NCI-H345 treated with DMSO at 0.1 percent for 48 hours (cell line): Measurements from ENCODE around the gene TCTN1.

Source experiments
- DNase-seq: peaks from one replicate; lab custom pipeline; 2025; ENCODE audit not compliant: unreplicated experiment; lab: John Stamatoyannopoulos, UW

TCTN1 gene

DNA sequence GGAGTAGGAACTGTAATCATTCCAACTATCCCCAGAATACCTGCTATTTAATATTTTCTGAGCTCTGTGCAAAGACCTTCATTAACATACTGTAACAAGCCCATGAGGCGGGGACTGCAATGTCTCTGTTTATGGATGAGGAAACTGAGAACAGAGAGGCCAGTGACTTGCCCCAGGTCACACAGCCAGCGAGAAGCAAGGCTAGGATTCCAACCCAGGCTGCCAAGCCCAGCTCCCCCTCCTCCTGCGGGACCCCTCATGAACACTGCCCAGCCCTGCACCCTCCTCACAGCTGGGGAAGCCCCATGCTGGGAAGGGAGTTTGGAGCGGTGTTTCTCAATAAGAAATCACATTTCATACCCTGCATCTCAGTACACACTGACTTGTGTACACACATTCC is 64.1 kb downstream of the TCTN1 start:
- DNase-seq: no peak

DNA sequence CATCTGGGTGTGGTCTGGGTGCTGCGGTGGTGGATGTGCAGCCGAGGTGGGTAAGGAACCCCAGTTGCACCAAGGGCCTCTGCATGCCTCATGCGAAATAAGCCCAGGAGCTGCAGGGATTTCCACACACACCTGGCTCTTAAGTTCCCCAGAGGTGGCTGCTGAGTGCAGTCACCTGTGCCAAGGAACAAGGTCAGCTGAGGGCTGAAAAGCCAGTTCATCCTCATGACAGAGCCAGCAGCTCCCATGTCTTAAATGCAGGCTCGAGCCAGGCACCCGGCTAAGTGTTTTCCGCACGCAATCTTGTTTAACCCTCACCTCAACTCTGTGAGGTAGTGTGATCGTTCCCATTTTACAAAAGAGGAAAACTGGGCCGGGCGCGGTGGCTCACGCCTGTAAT is 65.3 kb downstream of the TCTN1 start:
- DNase-seq: no peak

DNA sequence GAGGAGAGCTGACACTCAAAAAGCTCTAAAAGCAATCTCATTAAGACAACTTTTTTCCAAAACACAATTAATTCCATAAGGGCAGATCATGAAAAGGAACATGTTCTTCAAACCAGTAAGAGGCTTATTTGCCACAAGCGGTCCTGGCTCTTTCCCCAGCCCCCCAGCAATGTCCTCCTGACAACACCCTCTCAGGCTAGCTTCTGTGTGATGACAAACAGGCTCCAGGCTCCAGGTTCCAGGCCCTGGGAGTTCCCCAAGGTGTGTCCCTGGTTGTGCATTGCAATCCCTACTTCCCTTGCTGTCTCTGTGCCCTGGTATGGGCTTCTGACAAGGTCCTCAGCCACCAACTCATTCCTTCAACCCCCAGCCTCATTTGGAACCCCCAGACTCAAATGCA is 66.1 kb downstream of the TCTN1 start:
- DNase-seq: no peak

DNA sequence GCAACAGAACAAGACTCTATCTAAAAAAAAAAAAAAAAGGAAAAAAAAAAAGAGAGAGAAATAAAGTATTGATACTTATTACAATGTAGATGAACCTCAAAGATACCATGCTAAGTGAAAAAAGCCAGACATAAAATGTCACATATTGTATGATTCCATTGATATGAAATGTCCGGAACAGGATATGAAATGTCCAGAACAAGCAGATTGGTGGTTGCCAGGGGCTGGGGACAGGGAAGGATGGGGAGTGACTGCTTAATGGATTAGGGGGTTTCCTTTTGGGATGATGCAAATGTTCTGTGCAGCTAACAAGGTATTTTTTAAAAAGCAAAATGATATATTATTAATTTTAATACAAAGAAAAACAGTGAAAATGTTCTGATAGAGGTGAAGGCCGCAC is 70.0 kb downstream of the TCTN1 start:
- no peak for DNase-seq

DNA sequence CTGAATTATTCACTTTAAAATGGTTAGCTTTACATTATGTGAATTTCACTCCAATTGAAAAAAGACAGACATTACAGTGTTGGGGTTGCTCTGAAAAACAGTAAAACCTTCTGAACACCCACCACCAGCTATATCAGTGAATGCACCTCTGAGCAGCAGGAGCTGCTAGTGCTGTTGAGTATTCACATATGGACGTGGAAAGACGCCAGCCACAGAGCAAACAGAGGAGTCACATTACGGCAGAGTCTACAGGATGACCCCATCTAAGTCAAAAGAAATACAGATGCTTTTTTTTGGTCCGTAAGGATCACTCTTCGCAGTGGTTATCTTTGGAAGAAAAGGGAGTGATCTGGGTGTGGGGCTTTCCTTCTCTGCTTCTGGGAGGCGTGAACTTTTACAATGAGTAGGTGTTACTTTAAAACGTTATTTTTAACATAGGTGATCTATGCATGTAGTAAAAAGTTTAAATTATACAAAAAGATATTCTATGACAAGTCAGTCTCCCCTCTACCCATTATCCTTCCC is 70.4 kb downstream of the TCTN1 start:
- DNase-seq: no peak

DNA sequence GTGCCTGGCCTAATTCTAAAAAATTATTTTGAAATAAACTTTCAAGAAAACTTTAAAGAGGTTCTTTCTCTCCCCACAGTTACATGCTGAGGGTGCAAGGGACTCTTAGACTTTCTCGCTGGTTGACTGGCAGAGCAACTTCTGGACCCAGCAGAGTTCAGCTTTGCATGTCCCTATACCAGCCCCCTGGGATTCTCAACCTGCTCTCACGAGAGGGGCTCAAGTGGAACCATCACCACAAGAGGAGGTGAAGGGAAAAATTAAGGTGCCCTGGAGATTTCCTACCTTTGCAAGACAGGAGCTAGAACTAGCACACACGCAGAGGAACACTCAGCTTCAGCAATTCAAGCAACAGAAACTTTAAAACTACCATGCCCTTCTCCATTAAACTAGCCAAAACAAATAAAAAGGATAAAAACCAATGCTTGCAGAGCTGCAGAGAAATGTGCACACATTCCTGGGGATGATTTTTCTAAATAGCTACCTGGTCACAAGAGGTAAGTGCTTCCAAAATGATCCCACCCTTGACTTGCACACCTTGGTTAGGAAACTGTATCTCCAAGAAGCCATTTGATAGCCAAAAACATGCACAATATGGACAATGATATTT is 72.5 kb downstream of the TCTN1 start:
- DNase-seq: no peak

DNA sequence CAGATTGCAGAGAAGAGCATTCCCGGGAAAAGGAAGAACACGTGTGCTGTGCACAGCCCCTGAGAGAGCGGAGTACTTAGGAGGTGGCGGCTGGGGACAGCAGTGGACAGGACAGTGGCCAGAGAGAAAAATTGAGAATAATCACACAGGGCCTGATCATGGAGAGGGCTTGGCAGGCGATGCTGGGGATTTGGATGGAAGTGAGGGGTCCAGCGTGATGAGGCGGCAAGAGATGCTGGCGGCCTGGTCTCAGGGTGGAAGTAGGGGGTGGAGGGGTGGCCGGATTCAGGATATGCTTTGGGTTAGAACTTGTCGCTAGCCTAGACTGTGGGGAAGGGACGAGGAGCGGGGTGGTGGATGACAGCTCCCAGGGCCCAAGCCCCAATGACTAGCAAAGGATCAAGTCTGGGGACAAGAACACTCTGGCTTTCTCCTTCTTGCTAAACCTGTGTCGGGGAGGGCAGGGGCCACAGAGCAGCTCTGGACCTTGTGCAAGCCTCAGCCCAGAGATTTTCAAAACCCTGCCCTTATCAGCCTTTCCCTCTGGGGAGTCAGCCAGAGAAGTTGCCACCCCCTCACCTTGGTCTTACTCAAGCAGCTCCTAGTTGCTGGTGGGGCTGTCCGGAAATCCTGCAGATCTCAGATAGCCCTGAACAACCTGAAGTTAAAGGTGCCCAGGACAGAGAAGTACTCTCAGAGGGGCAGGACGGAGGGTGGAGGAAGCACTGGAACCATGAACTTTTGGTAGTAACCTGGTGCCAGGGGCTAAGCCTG is 73.7 kb downstream of the TCTN1 start:
- no peak for DNase-seq

DNA sequence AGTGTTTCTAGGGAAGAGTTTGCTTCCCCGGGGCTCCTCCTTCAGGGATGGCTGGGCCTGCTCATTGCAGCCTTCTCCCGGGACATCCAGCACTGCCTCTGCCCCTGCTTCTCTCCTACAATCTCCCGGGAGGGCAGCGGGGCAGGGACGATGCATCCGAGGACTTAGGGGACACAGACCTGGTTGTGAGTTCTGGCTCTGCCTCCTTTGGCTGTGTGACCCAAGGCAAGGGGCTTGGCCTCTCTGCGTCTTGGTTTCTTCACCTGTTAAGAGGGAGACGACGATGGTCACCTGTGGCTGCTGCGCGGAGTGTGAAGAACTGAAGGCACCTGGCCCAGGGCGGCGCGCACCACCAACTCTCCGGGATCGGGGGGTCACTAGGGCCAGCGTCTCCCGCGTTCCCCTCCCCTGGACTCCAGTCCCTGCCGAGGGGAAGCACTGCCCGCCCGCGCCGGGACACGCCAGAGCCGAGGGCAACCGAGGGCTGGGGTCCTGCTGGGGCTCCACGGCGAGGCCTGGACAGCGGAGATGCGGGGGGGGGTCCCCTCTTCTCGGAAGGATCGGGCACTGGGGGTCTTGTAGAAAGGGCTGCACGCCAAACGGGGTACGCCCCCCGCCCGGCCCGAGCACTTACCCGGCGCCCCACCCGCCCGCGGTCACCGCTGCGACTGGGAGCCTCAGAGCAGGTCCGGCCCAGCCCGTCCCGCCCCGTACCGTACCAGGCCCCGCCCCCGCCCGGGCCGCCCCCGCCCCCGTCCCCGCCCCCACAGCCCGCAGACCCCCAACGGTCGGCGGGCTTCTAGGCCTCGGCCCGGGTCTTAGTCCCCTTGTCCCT is 74.7 kb downstream of the TCTN1 start, which contains the start of gene HVCN1:
TSS of gene HVCN1 (minus strand) at position 670 of the 835 bp plus-strand sequence. CDS start 5,870 bp downstream, outside the sequence.
- DNase-seq: no peak

DNA sequence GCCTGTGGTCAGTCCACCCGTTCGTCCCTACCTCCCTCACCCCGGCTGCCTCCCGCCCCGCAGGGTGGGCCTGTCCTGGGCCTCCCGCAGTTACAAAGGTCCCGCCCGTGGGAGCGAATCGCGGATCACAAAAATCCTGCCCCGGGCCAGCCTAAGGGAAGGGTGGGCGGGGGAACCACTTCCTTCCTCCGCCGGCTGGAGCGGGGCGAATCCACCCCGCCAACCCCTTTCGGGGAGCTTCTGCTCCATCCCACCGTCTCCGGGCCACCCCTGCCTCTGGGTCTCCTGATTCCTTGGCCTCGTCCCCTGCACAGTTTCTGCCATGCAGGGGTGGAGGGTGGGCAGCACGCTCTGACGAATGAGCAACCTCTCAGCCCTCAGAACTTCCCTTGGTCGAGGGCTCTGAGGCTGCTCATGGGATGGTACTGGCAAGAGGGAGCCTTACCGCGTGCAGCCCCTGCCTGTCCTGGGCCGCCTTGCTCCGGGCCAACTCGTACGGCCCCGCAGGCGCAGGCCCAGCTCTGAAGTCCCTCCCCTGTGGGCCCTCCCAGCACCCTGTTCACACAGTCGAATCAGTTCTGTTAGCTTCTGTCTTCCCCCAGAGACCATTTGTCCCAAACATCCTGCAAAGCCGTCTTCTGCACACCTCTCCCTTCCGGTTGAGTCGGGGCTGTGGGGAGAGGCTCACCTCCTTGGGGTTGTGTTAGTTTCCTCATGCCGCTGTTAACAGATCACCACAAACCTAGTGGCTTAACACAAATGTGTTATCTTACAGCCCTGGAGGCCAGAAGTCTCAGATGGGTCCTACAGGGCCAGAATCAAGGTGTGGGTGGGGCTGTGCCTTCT is 75.6 kb downstream of the TCTN1 start:
- no peak for DNase-seq

DNA sequence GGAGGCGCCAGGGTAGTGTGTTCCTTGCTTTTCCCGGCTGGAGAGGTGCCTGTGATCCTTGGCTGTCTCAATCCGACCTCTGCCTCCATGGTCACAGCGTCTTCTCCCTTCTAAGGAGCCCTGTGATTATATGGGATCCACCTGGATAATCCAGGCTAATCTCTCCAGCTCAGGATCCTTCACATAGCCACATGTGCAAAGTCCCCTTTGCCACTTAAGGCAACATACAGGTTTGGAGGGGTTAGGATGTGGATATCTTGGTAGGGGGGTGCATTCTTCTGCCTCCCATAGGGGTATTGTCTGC is 76.2 kb downstream of the TCTN1 start:
- no peak for DNase-seq

DNA sequence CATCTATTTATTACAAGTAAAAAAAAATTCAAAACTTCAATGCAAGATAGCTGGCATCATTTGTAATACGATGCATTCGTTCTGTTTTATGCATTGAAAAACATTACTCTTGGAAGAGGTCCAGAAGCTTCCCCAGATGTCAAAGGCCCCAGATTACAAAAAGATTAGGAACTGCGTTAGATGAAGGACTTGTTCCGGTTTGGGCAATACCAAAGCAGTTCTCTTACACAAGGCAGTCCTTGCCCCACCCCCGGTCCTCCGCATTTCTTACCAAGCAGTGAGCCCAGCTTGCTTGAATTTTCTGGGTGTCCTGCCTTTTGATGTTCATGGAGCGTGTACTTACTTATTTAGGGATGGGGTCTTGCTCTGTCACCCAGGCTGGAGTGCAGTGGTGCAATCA is 79.8 kb downstream of the TCTN1 start:
- no peak for DNase-seq

DNA sequence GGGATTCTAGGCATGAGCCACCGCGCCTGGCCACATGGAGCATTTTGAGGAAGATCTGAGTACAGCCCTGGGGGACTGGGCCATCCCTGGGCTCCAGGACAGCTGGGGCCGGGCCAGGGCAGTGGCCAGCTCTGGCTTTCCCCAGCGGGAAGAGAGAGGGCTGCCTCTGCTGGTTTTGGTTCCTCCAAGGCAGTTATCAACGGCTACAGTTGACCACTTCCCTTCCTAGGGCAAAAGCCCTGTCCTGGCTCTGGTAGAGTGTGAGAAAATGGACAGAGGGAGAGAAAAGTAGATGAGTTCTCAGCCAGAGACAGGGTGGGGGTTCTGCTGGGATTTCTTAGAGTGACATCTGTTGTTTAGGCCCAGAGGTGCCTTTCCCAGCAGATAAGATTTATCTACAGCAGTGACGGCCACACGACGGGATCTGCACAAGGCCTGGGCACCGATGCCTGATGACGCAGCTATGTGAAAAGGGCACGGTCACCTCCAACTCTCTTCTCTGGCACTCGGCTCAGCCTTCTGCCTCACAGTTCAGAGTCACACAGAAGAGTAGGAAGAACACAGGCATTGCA is 80.5 kb downstream of the TCTN1 start:
- no peak for DNase-seq

DNA sequence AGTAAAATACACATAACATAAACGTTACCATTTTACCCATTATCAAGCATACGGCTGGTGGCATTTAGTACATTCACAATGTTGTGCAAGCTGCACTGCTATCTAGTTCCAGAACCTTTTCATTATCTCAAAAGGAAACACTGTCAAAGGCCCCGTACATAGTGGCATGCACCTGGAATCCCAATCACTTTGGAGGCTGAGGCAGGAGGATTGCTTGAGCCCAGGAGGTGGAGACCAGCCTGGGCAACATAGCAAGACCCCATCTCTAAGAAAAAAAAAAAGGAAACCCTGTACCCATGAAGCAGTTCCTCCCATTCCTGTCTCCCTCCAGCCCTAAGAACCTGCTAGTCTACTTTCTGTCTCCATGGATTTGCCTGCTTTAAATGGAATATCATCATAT is 82.4 kb downstream of the TCTN1 start:
- no peak for DNase-seq

DNA sequence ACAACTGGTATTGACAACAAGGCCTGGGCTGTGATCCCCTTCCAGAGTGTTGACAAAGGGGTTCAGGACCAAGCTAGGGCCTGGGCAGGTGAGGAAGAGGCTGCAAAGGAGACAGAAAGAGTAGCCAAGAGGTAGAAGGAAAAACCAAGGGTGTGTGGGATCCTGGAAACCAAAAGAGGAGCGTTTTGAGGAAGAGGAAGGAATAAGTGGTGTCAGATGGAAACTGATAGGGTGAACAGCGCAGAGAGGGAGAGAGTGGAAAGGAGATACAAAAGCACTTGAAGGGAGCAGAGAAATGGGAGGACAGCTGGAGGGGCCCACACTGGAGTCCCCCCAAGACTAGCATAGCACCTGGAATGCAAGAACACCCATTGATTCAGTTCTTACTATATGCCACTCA is 83.3 kb downstream of the TCTN1 start:
- no peak for DNase-seq

DNA sequence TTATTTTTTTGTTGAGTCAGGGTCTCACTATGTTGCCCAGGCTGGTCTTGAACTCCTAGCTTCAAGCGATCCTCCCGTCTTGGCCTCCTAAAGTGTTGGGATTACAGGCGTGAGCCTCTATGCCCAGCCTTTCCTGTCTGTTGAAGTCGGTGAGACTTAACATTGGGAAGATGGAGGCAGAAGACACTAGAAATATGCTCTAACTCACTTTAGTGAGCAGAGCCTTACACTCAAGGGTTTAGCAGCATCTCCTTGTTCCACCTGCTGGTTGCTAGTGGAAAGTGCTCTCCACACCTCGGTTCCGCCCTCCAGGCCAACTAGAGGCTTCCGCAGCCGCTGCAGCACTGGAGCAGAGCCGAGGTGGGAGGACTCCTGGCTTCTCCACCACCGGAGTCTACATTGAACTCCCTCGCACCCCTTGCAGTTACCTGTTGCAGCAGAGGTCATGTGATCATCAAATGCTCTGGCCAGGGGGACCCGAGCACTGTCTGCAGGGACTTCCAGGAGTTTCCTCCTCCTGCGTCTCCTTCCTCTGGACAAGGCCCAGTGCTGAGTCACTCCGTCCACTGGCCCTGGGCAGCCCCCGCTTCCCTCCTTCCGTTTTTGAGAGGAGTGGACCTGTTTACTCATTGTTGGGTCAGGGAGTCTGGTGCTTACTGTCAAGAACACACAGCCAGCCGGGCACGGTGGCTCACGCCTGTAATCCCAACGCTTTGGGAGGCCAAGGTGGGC is 84.4 kb downstream of the TCTN1 start:
- no peak for DNase-seq
